PC-9 (cell line): Measurements from ENCODE around the gene CD109.

Experiments used
- CTCF ChIP-seq: fragments of 200-600 bp; sonication (generic); conservative IDR thresholded peaks from 2 replicates; pipeline ENCODE4 v1.6.1; 2017; ENCODE audit warnings: mixed run types, antibody characterized with exemption, mild to moderate bottlenecking, moderate library complexity
- EZH2 ChIP-seq: fragments of 200-600 bp; sonication (generic); IDR thresholded peaks from 2 replicates; pipeline ENCODE4 v1.8.0; 2017; ENCODE audit warnings: antibody characterized with exemption, low read depth

- no peak for TF ChIP-seq CTCF
- TF ChIP-seq EZH2: no peak
Measured at GRCh38 chr6:73695619-73696421, at the start of gene CD109.
